ENCODE measurements around the gene RGPD6.
"Not testable (repeated sequence)": the region's sequence is repeated elsewhere in the genome, so short reads cannot be mapped to it uniquely, and the experiment has no call there.

GRCh38 chr2:110579216-110579965 is 2.4 kb upstream of the RGPD6 start:
- TF ChIP-seq, protein P1, sequence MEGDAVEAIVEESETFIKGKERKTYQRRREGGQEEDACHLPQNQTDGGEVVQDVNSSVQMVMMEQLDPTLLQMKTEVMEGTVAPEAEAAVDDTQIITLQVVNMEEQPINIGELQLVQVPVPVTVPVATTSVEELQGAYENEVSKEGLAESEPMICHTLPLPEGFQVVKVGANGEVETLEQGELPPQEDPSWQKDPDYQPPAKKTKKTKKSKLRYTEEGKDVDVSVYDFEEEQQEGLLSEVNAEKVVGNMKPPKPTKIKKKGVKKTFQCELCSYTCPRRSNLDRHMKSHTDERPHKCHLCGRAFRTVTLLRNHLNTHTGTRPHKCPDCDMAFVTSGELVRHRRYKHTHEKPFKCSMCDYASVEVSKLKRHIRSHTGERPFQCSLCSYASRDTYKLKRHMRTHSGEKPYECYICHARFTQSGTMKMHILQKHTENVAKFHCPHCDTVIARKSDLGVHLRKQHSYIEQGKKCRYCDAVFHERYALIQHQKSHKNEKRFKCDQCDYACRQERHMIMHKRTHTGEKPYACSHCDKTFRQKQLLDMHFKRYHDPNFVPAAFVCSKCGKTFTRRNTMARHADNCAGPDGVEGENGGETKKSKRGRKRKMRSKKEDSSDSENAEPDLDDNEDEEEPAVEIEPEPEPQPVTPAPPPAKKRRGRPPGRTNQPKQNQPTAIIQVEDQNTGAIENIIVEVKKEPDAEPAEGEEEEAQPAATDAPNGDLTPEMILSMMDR (IDR thresholded peaks at IDR 0.05): not testable (repeated sequence)
- TF ChIP-seq POLR2AphosphoS5, POLR2A, EP300 (IDR thresholded peaks at IDR 0.05): not testable (repeated sequence)
